Activated CD4-positive, CD25-positive, alpha-beta regulatory T cell treated with anti-CD3 and anti-CD28 coated beads, Interleukin-2, amount 50 U/mL, for 24 hours (primary cell): ENCODE results near the gene RAPGEF1.
A peak's percentile ranks its signal among the peaks of the same experiment; 100 is the strongest.

Experiments
- ATAC-seq, 2 donors: fragments of 150-1000 bp; cut with Tn5 transposase; one replicate each; pipeline ENCODE4 v1.10.0; 2021; ENCODE audit warnings: mild to moderate bottlenecking in 1 of 2, moderate library complexity in 1 of 2

RAPGEF1 gene

DNA sequence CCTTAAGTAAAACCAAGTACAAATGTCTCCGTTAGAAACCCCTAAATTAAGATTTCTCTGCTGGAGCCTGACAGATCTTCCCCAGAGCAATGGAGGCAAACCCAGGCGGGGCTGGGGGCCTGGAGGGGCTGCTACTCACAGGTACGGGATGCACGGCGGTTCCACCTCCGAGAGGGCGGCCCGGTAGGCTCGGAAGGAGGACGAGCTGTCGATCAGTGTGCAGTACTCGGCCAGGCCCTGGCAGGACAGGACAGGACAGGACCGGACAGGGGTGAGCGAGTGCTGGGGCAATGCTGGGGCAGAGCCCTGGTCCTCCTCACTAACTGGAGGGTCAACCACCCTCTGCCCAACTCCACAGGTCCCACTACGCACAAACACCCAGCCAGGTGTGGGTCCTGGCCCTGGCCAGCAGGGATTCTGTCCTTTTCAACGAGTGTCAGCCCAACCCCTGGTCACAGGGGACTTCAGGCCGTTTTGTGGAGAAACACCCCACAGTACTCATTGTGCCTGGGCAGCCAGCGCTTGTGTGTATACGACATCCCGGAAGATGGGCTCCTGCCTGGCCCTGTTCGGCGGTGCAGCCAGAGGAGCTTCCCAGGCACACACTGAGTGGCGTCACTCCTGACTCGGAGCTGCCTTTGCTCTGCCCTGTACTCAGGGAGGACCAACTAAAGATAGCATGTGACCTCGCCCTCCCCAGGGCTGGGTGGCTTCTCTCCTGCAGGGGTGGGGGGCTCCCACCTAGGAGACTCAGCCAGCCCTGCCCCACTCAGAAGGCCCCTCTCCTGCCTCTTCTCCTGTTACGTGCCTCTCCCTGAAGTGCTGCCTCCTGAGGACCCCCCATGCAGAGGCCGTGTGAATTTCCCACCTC, 157.2 kb downstream of the RAPGEF1 start:
- no peak for ATAC-seq

DNA sequence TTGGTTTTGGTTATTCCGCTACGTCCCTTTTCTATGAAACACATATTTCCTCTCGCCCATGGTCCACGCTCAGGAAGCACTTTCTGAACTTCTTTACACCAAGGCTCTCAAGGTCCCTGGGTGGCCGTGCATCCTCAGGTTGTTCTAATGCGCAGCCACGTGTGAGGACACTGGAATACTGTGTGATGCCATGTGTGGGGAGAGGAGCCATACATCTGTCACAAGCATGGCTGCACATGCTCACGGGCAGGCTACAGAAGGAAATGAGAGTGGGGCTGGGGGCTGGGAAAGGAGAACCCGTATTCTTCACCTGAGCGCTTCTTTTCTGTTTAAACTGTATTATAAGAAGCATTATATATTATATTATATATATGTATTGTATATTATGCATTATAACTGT, 157.8 kb downstream of the RAPGEF1 start:
- no peak for ATAC-seq

DNA sequence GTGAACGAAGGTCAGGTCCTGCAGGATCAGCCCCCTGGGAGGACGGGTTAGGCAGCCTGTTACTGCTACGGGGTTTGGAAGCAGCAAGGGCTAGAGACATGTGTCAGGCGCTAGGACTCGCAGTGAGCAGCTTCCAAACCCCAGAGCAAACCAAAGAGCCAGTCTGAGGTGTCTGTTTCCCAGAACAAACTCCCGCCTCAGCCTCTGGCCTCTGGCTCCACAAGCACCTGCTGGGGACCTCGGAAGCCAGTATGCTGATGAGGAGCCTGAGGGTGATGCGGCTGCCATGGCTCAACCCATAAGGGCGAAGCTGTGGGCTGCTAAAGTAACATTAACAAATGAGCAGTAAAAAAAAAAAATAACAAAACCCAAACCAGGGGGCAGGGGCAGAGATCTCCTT, 159.5 kb downstream of the RAPGEF1 start:
- ATAC-seq: no peak

DNA sequence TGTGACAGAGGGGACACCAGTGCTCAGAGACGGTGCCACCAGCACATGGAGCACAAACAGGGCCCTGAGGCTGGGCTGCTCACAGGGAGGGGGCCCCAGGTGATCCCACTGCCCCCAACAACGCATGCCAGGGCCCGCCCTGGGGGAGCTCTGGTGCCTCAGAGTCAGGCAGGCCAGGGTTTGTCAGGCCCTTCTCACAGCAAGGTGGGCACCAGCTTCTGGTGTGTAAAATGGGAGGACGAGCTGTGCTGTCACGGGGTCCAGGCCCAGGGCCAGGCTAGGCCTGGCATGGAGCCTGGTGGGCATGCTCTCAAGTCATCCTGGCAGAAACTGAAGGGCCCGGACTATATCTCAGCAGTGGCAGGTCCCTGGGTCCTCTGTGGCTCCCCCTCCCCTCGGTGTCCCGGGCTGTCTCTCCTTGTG, 160.1 kb downstream of the RAPGEF1 start:
- ATAC-seq: no peak

DNA sequence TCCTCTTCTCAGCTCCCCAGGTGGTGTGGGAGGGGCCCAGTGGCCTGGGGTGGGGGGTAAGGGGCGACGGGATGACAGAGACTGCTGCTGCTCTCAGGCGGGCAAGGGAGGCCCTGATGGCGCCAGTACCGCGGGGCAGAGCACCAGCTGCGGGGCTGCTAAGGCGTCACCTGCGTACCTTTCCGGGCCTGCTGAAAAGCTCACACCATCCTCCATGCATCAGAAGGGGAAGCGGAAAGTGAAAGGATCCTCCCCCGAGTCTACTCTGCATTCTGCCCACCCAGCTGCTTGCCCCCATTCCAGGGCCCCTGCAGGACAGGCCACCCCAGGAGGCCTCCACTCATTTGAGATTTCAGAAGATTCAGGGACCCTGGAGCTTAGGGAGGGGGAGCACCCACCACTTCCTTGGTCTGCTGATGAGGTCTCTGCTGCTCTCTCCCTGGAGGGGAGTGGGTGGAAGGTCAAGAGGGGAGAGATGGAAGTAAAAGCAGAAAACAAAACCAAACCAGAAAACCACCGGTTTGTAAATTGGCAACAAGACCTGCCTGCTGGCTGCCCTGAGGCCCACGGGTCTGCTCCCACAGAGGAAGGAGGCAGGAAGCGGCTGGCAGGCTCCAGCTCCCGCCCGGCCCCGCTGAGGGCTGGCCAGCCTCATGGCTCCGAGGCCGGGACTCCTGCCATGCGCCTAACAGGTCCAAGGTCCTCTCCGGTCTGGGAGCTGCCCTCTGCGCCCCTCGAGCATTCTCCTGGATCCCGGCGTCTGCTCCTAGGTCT, 161.0 kb downstream of the RAPGEF1 start:
- ATAC-seq: peak; percentile 81

DNA sequence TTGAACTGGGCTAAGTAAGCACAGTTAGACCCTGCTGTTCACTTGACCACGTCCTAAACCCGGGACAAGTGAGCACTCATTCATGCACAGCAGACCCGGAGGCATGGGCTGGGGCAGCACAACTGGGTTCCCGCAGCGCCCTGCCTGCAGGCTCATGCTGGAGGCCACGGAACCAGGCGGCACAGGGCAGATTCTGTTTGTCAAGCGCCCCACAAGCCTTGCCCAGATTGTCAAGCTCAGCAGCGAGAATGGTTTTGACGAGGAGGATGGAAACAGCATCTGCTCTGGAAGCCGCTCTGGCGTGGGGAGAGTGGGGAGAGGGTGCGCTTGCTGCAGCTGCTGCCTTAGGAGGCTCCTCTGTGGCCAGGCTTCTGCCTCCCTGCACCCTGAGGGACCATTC, 161.9 kb downstream of the RAPGEF1 start:
- ATAC-seq: no peak

DNA sequence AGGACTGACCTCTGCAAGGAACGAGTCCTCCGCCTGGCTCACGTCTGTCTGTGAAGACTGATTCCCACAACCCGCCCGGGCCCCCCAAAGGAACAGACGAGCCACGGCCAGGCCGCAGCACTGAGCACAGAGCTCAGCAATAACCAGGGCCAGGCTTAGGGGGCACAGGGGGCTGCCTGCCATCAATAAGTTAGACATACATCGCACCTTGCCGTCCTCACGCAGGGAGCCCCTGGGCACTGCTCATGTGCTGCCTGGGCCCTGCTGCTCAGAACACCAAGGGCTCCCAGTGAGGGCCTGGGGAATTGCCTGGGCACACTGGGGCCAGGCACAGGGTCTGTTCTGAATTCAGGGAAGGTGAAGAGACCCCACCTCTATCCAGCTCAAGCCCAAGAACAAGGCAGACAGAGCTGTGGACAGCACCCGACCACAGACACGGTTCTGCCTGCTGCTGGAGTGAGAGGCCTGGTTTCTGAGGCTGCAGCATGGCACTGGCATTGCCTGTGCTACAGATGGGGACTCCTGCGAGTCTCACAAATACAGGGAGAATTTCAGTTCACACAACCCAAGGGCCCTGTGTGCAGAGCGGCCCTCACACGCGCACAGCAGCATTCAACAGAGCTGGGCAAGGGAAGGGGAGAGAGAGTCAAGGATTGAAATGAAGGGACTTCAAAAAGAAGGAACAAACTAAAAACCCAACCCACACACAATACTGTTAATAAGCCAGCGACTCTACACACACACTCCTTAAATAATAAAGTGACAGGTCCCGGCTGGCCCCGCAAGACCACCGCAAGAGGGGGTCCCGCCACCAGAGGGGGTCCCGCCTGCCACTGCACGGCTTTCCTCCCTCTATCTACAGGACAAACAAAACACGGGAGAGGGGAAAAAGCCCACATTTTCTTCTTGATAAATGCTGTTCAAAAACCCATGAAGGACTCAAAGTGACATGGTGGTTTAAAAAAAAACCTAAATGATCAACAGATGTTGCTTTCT, 162.6 kb downstream of the RAPGEF1 start:
- no peak for ATAC-seq

DNA sequence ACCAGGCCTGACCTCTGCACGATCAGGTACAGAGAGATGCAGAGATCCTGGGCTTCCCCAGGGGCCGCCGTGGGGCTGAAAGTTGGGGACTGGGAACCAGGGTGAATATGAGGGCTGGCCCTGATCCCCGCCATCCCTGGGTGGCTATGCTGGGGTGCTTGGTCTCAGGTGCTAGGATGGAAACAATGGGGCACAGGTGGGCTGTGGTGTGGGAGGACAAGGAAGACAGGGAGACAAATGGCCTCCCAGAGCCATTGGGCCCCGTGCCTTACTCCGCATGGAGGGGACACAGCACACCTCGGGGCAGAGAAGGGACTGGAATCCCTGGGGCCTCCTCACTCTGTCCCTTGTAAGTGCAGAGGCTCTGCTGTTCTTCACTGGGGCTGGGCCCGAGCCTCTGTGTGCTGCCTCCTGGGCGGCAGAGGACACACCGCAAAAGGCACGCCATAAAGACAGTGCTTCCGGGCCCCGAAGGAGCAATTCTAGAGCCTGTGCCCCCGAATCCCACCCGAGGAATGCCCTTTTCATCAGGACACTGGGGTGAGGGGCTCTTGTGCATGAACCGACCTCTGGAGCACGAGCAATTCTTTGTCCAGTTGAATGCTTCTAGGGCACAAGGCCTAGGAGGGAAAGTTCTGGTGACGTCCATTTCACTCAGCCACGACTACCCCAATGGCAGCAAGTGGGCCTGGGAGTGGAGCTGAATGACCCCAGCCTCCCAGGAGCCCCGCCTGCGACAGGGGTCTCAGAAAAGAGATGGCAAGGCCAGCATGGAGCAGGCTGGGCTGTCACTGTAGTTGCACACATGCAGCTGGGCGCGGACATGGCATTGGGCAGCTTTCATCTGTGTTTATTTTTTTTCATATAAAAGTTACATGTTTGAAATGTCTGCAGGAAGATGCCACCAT, 163.7 kb downstream of the RAPGEF1 start:
- ATAC-seq: no peak

DNA sequence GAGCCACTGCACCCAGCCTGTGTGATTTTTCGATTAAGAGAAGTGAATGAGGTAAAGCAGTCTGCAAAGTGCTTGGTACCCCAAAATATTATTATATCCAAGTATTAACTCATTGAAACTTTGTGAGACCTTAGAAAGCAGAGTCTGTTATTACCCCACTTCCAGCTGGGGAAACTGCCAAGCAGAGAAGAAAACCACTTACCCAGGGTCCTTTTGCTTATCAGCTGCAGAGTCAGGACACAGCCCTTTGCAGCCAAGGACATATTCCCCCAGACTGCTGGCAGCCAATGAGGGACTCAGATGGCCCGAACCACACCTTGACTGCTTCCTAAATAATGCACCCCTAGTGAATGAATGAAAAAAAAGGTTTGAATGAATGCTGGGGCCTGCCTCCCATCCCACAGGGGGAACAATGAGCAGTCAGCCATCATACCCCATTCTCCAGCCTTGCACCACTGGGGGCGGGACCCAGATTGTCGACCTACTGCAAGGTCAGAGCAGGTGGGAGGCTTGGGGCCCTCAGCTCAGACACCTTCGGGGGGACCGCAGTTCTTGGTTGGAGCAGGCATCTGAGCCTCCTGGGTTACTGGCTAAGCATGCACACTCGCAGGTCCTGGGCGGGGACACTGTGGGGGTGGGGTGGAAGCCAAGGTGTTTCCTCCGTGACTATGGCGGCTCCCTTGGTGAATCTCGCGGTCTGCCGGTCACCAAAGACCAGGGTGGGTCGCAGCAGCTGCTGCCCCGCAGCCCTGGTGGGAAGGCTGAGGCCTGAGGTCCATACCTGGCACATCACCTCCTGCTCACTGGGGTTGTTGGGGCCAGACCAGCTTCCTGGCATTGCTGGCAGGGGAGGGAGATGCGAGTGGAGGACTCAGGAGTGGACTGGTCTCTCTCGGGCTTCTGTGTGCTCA, 164.9 kb downstream of the RAPGEF1 start:
- no peak for ATAC-seq

DNA sequence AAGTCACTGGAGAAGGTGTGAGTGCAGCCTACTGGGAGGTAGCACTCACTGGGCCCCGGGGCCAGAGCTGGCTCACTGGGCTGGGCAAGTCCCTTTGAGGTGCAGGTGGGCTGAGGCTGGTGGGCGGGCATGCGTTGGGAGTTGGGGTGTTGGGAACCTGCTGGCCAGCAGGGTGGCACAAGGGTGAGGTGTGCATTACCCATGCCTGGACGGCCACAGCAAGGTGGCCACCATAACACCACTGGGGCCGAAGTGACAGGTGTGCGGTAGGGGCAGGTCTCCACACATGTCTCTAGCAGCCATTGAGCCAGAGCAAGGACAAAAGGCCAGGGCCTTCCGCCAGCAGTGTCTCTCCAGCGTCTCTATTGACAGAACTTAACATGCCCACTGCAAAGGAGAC, 172.0 kb downstream of the RAPGEF1 start:
- ATAC-seq: no peak

DNA sequence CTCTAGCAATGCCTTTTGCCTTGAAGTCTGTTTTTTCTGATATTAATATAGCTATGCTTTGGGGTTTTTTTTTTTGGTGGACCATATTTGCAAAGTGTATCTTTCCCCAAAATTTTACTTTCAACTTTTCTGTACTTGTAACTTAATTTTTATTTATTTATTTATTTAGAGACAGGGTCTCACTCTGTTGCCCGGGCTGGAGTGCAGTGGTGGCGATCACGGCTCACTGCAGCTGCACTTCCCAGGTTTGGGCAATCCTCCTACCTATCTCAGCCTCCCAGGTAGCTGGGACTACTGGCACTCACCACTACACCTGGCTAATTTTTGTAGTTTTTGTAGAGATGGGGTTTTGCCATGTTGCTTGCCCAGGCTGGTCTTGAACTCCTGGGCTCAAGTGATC, 173.7 kb downstream of the RAPGEF1 start:
- no peak for ATAC-seq

DNA sequence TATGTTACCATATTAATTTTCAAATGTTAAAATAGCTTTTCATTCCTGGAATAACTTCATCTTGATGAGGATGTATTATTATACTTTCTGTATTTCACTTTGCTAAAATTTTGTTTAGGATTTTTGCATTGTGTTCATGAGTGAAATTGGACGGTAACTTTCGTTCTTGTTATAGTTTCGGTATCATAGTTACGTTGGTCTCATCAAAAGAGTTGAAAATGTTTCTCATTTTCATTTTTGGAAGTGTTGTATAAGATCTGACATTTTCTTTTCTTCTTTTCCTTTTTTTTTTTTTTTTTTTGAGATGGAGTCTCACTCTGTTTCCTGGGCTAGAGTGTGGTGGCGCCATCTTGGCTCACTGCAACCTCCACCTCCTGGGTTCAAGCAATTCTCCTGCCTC, 174.5 kb downstream of the RAPGEF1 start:
- ATAC-seq: peak; percentile 51 to 69

DNA sequence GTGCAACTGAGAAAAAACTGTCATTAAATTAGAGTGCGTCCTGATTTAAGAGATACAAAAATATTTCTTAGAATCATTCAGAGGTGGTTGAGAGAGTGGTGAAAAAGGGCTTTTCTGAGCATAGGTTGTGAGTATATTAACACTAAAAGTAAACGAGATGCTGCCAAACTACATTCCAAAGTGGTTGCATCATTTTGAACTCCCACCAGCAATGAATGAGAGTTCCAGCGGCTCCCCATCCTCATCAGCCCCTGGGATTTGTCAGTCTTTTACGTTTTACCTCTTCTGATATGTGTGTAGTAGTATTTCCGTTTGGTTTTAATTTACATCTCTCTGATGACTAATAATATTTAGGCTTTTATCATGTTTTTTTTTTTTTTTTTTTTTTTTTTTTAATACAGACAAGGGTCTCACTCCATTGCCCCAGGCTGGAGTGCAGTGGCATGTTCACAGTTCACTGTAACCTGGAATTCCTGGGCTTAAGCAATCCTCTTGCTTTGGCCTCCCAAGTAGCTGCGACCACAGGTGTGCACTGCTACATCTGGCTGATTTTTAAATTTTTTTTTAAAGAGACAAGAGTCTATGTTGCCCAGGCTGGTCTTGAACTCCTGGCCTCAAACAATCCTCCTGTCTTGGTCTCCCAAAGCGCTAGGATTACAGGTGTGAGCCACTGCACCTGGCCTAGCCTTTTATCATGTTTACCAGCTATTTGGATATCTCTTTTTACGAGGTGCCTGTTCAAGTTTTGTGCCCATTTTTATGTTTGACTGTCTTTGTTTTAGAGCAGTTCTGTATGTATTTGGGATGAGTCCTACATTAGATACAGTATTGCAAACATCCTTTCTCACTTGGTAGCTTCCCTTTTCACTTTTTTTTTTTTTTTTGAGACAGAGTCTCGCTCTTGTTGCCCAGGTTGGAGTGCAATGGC, 177.6 kb downstream of the RAPGEF1 start:
- ATAC-seq: no peak

DNA sequence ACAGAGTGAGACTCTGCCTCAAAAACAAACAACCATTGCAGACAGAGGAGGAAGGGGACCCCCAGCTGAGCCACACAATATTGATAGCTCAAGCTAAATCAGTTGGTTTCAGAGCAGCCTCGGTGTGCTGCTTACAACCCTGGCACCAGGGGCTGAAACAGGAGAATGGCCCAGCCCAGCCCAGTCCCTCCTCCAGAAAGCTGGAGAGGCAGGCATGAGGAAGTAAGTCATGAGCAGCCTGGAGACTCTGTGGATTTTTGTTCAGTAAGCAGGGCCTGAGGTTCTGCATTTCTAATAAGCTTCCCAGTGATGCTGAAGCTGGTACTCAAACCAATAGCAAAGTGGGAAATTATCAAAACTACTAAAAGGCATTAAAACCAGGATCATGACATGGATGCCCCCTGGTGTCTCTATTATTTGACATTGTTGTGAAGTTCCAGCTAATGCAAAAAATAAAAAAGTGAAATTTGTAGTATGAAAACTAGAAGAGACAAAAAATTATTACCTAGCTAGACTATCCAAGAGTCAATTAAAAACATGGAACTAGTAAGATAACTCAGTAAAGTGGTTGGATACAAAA, 180.4 kb downstream of the RAPGEF1 start:
- no peak for ATAC-seq

DNA sequence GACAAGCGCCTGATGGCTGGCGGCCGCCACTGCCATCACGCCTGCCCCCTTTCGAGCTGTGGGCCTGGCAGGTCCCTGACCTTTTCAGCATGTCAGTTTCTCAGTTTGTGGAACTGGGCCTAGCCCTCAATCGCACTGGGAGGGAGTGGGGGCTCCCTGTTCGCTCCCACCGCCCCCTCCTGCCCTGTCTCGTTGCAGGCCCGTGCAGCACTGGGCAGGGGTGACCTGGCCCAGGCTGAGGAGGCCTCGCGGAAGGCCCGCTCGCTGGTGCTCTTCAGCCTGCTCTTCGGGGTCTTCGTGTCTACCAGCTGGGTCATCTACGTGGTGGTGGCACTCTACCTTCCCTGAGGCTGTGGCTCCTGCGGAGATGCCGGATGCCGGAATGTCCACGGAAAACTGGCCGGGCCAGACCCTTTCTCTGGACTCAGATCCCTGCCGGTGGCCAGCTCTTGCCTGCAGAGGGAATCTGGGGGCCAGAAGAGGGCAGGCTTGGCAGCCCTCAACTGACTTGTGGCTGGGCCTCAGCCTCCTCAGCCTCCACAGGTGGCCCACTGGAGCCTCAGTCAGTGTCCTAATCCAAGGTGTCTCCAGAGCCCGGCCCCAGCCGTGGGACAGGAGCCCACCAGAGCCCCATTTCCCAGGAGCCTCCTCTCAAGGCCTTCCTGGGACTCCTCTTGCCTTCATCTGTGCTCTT, 181.9 kb downstream of the RAPGEF1 start:
- no peak for ATAC-seq

DNA sequence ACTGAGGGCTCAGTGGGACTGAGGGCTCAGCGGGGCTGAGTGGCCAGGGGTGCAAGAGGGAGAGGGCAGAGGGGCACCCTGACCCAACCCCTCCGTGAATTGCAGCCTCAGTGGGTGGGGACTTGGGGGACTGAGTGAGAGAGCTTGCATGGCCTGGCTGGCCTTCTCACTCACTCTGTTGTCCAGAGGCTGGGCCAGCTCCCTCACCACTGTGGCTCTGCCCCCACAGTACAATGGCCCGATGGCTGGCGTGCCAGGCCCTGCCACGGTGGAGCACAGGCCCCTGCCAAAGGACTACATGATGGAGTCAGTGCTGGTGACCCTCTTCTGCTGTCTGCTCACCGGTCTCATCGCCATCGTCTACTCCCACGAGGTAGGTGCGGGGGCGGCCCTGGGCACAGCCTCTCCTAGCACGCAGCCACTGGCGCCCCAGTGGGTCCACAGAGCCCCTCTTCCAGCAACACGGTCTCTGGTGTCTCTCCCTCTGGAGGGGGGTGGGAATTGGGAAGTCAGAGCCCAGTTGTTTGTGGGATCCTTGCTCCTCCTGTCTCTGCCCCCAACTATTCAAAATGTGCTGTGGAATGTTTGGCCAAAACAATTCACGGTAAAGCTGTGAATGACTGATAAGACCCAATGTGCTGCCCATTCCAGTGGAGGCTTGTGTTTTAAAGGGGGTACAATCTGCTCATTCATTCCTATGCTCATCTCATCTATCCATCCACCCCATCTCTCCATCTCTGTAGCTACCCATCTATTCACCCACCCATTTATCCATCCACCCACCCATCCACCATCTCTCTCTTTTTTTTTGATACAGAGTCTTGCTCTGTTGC, 183.8 kb downstream of the RAPGEF1 start:
- ATAC-seq: no peak

DNA sequence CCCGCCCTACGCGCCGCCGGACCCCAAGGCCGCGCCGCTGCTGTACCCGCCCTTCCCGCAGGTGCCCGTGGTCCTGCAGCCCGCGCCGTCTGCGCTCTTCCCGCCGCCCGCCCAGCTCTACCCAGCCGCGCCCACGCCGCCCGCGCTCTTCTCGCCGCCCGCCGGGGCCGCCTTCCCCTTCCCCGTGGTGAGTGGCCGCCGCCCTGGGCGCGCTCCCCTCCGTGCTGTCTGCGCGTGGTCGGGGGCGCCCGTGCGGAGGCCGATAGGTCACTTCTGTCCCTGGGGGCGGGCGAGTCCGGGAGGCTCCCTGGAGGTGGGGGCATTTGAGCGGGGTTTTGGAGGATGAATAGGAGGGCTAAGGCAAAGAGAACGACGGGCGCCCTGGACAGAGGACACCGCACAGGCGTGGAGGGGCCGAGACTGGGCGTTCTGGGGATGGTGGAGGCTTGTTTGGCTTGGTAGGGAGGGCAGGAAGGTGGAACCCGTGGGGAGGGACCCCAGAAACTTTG, 185.0 kb downstream of the RAPGEF1 start:
- ATAC-seq: no peak
